Astrocyte of the spinal cord (primary cell): ENCODE results near the gene MPC2.
"Not testable (repeated sequence)": the region's sequence is repeated elsewhere in the genome, so short reads cannot be mapped to it uniquely, and the experiment has no call there.

Source experiments
- DNase-seq: peaks from one replicate; pipeline ENCODE4 v3.0.0; 2011; ENCODE audit warnings: low read depth, low spot score
- H3K4me3 ChIP-seq: 2 replicates; pipeline ENCODE4 v1.5.1; 2011; ENCODE audit warnings: low read depth, mild to moderate bottlenecking, low read length, moderate library complexity
- CTCF ChIP-seq: IDR thresholded peaks from 2 replicates; pipeline ENCODE4 v1.5.1; 2012; ENCODE audit warnings: low read depth, mild to moderate bottlenecking, low read length, inconsistent platforms
- in situ Hi-C: cut with HindIII; loops from 2 replicates; pipeline ENCODE4 v1.10.0; 2017; ENCODE audit warnings: low sequenced_read_pairs

Gene MPC2

DNA sequence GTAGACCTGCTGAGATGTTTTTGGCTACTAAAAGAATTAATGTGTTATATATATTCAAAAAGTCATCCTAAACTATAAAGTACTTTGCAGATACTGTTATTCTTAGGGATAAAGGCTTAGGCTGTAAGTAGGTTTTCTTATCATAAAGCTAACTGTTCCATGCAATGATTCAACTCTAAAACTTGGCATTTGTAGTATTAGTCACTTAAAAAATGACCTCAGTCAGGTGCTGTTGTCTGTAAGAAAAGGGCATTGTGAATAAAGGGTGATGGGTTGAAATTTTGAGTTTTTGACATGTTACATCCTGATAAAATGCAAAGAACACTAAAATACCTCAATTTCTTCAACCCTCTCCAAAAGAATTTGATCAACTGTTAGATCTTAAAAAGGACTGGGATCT, 55.8 kb downstream of the MPC2 start:
- no peak for TF ChIP-seq CTCF
- in situ Hi-C loops = no loop called here
- H3K4me3 ChIP-seq = no peak overlapping the region
- DNase-seq = peak; percentile 46

GRCh38 chr1:167880580-167881021, 56.3 kb downstream of the MPC2 start:
- no peak overlapping the region for H3K4me3 ChIP-seq
- no peak for TF ChIP-seq CTCF
- in situ Hi-C loops = no loop called here
- no peak for DNase-seq

- DNase-seq = no peak
- TF ChIP-seq CTCF = no peak
- in situ Hi-C loops = no loop called here
- no peak overlapping the region for H3K4me3 ChIP-seq
These were observed 57.4 kb downstream of the MPC2 start for GRCh38 chr1:167879508-167879907.

DNA sequence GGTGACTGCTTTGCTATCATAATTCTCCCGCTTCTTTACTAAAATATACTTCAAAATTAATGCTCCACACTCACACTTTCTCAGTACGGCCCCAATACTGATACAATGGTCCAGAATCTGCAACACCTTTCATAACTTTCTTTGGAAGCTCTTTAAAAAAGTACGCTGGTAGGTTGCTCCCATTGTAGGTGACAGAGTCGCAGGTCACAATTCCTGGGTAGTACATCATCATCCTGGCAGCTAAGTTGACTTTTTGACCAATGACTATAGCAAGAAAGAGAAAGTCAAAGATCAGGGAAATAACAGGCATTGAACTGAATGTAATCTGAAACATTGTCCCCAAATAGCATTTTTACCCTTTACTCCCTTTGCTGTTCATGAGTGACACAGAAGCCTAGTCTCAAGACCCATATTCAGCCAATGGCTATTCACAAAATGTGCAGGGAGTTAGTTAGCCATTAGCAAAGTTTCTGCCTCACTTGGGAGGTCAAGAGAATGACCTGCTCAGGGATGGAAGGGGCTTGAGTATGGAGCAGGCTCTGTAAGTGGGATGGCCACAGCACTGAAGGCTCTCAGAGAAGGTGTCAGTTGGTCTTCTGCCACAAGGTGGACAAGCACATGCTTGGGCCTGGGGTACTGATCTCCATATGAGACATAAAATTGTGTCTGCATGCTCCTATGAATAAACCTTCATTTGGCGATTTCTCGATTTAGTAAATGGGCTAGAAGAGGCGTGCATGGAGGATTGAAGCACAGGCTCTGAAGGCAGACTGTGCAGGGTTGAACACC, 58.3 kb downstream of the MPC2 start:
- no peak for TF ChIP-seq CTCF
- no peak for DNase-seq
- in situ Hi-C loops = no loop called here
- H3K4me3 ChIP-seq = no peak overlapping the region

DNA sequence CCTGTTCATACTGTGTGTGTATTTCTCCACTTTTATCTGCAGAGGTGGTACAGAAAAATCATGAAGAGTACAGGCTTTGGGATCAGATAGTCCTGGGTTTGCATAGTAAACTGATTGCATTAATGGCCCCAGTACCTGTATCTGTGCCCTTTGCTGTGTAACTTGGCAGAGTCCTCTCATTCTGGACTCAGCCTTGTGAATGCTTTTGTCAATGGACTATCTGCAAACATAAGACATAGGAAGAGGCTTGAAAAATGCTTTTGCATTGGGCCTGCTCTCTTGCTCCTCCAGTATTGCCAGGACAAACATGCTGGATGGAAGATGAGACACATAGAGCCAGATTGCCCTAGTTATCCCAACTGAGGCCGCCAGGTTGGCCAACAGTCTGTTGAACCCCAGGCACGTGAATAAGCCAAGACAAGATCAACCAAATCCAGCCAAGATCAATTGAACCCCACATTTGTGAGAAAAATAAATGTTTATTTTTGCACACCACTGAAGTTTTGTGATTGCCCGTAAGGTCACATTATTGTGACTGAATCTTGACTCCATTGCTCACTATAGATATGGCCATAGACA, 60.2 kb downstream of the MPC2 start:
- H3K4me3 ChIP-seq = no peak overlapping the region
- DNase-seq = no peak
- in situ Hi-C loops = no loop called here
- TF ChIP-seq CTCF = no peak

- no peak for TF ChIP-seq CTCF
- in situ Hi-C loops = no loop called here
- peak; percentile 41 for DNase-seq
- H3K4me3 ChIP-seq = no peak overlapping the region
These were observed 65.5 kb downstream of the MPC2 start for GRCh38 chr1:167871331-167871730.

DNA sequence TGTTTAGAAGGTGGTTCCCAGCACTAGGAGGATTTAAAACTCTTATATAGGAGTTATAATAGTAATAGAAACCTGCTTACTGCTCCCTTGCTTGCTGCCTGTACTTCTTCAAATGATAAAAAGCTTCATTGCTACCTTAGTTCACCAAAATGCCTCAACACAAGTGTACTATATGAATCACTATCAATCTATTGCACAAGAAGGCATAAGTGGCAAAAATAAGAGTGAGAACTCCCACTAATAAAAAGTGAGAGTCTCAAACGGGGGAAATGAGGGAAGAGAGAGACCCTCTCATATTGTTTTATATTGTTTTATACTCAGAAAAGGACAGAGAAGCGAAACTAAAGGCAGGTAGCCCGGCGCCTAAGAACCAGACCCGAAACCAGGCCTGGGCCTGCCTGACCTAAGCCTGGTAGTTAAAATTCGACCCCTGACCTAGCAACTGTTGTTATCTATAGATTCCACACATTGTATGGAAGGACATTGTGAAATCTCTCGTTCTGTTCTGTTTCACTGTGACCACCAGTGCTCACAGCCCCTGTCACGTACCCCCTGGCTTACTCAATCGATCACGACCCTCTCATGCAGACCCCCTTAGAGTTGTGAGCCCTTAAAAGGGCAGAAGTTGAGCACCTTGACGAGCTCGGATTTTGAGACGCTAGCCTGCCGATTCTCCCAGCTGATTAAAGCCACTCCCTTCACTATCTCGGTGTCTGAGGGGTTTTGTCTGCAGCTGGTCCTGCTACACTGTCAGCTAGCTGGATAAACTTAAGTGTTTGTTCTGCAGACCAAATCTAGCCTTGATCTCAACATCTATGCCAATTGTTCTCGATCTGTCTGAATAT, 67.5 kb downstream of the MPC2 start:
- in situ Hi-C loops, DNase-seq, H3K4me3 ChIP-seq: not testable (repeated sequence)

GRCh38 chr1:167866739-167867414, 70.0 kb downstream of the MPC2 start:
- in situ Hi-C loops, DNase-seq, H3K4me3 ChIP-seq: not testable (repeated sequence)
